NCI-H1092 treated with DMSO at 0.1 percent for 48 hours (cell line): ENCODE measurements around the gene TPCN1.

ENCODE experiments used
- DNase-seq: peaks from one replicate; lab custom pipeline; 2025; lab: John Stamatoyannopoulos, UW

TPCN1 gene

GRCh38 chr12:113340061-113340460 is 118.8 kb downstream of the TPCN1 start:
- DNase-seq = no peak

- no peak for DNase-seq
Observed at GRCh38 chr12:113341535-113341934, 120.3 kb downstream of the TPCN1 start.

DNA sequence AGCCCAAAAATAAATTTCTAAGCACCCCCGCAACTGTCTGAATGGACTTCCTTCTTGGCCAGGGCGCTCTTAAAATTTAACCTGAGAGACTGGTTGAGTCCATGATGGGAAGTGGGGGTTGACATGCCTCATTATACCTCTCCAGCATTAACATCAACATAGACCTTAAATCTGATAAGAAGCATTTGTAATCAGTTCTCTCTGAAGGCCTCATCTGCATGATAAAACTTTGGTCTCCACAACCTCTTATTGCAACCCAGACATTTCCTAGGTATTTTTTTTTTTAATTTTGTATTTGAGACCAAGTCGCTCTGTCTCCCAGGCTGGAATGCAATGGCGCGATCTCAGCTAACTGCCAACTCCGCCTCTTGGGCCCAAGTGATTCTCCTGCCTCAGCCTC is 124.1 kb downstream of the TPCN1 start:
- DNase-seq = no peak

DNA sequence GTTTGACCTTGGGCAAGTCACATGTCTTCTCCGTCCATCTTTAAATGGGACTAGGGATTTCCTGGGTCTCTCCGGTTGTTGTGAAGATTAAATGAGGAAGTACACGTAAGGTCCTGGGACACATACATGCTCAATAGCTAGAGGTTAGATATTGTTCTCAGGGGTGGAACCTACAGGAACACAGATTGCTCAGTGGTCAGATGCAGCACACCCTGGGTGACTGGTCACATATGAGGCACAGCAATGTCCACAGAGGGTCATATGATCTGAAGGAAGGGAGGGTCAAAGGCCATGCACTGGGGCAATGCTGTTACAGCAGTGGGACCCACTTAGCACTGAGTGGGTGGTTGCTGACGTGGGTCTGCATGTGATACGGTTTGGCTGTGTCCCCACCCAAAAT is 125.1 kb downstream of the TPCN1 start:
- no peak for DNase-seq

DNA sequence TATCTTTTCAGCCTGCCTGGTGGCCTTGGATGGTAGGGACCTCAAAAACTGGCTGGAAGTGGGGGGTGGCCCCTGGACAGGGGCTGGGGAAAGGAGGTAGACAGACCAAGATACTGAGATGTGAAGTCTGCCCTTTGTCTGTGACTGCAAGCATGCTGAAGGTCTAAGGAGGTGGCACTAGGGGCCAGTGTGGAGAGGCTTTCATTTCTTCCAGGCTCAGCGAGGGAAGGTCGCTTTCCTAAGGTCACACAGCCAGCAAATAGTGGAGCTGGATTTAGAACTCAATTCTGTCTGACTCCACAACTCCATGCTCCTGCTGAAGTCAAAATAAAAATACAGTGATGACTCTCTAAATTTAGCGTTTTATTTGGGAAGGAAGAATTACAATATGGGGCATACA is 125.8 kb downstream of the TPCN1 start:
- DNase-seq = no peak

GRCh38 chr12:113347892-113348291 is 126.6 kb downstream of the TPCN1 start:
- no peak for DNase-seq
